Hematopoietic multipotent progenitor cell (in vitro differentiated cells): ENCODE results near the gene ZNF880. TPM values are rescaled to one million over a fixed set of nuclear protein-coding genes. Genes with fewer than 3 reads are reported as not detected.

ENCODE experiments used
- small RNA-seq: library from RNA; depleted of rRNA; stranded (forward); fragments of <200 nt; gene quantifications from one replicate; pipeline ENCODE3, GENCODE V24; 2012
- total RNA-seq: library from RNA; depleted of rRNA; stranded (reverse); fragments of >200 nt; gene quantifications from one replicate; pipeline ENCODE4 v1.2.3, GENCODE V29; 2012

Gene ZNF880
- total RNA-seq, 1 donor = 14.0 TPM

Small RNAs within 50 kb of the gene (small RNA-seq; reads per million reads assigned to genes)
- gene AC010332.1 = not detected

Other genes starting within 250 kb of the ZNF880 start
- gene ZNF616, start 230.0 kb upstream of the ZNF880 start, total RNA-seq = 4.0 TPM
- gene ZNF836, start 198.3 kb upstream of the ZNF880 start, total RNA-seq = 5.4 TPM
- 195 TPM for gene PPP2R1A, start 179.9 kb upstream of the ZNF880 start, total RNA-seq
- 7.5 TPM for gene ZNF766, start 100.3 kb upstream of the ZNF880 start, total RNA-seq
- gene ZNF480, start 72.8 kb upstream of the ZNF880 start, total RNA-seq = 3.2 TPM
- 2.2 TPM for gene ZNF610, start 33.7 kb upstream of the ZNF880 start, total RNA-seq
- gene ZNF528, start 27.9 kb downstream of the ZNF880 start, total RNA-seq = 8.1 TPM
- under 0.01 TPM for gene ZNF534, start 59.2 kb downstream of the ZNF880 start, total RNA-seq
- gene ZNF578, start 83.6 kb downstream of the ZNF880 start, total RNA-seq = 1.1 TPM
- 15.6 TPM for gene ZNF808, start 157.7 kb downstream of the ZNF880 start, total RNA-seq
- gene ZNF701, start 200.4 kb downstream of the ZNF880 start, total RNA-seq = 13.2 TPM